ENCODE data around the gene FLOT1. TPM values are rescaled to one million over a fixed set of nuclear protein-coding genes. Genes with fewer than 3 reads are reported as not detected.

Gene FLOT1
- total and polyA plus RNA-seq, 2 of the 4 experiments (the other 2 are of a cell fraction): 96.2 to 162 TPM

GRCh38 chr6:30712441-30712945 lies 30.0 kb downstream of the FLOT1 start:
- POLR2A ChIA-PET (ENCODE audit: unreplicated experiment): no interaction called here
- H4K8ac ChIP-seq (ENCODE audit: low read depth in 2 of 2, low read length in 2 of 2): no peak overlapping the region

More at GRCh38 chr6:30712441-30712945, 30.0 kb downstream of the FLOT1 start:
- BruUV-seq (replicated peaks): no TSS peak
- Histone ChIP-seq H3K79me1 (ENCODE audit: low read depth in 1 of 2, low read length in 2 of 2) (peaks cover 11 to 25% of the 10 kb centered on the region in 2 experiments), H2BK5ac (ENCODE audit: low read depth, low read length, poor library complexity, severe bottlenecking) (no peak overlapping the region), H2BK20ac (ENCODE audit: low read depth, low read length) (no peak overlapping the region), H3K4ac (ENCODE audit: low read depth, low read length) (no peak overlapping the region), H3K9ac (ENCODE audit: low read depth, low read length) (no peak overlapping the region), H2AK5ac (ENCODE audit: low read depth, low read length) (no peak overlapping the region), H3K27me3 (ENCODE audit: control insufficient read depth, insufficient read depth, low read length) (no peaks in the 10 kb centered on the region), H2BK120ac (ENCODE audit: low read depth, low read length) (no peak overlapping the region), H3K9me3 (ENCODE audit: control insufficient read depth, insufficient read depth, low read length) (no peaks in the 10 kb centered on the region), H3K14ac (replicated peaks; ENCODE audit: low read depth, low read length) (no peak overlapping the region), H3K4me3 (ENCODE audit: insufficient read depth, low read depth, low read length) (no peak overlapping the region), H2AFZ (replicated peaks; ENCODE audit: low read length, poor library complexity) (no peak overlapping the region), H3K36me3 (ENCODE audit: control insufficient read depth, insufficient read depth, low read length) (peaks cover 26% of the 10 kb centered on the region), H4K91ac (ENCODE audit: insufficient read depth, low read depth, low read length) (no peak overlapping the region), H3K23ac (ENCODE audit: low read depth, low read length) (no peak overlapping the region), H3K18ac (ENCODE audit: low read depth, low read length) (no peak overlapping the region), H3K4me2 (ENCODE audit: low read depth, low read length) (no peak overlapping the region), H3K27ac (ENCODE audit: insufficient read depth, low read length) (no peak overlapping the region), H2BK15ac (ENCODE audit: low read depth, low read length) (no peak overlapping the region), H3K9me1 (ENCODE audit: insufficient read depth, low read length) (peaks cover 5% of the 10 kb centered on the region), H3K4me1 (ENCODE audit: control insufficient read depth, insufficient read depth, low read length) (peaks cover 4% of the 10 kb centered on the region; the same call in 1 of the 2 replicates), H2AK9ac (replicated peaks; ENCODE audit: low read depth, low read length, poor library complexity) (no peak overlapping the region), H3K56ac (ENCODE audit: extremely low read depth, insufficient read depth, low read length) (no peak overlapping the region), H4K20me1 (ENCODE audit: insufficient read depth, low read length) (no peaks in the 10 kb centered on the region), H4K5ac (ENCODE audit: low read depth, low read length) (no peak overlapping the region)
- in situ Hi-C loops (cut with MboI; ENCODE audit: low sequenced_read_pairs): no loop called here
- TF ChIP-seq MAZ (IDR thresholded peaks at IDR 0.05; ENCODE audit: borderline replicate concordance, low read depth, low read length) (no peak), BHLHE40 (IDR thresholded peaks at IDR 0.05; ENCODE audit: low read depth, low read length) (no peak), RFX5 (IDR thresholded peaks at IDR 0.05; ENCODE audit: low read depth, low read length) (no peak)
- intact Hi-C loops (cut with micrococcal nuclease): no loop called here
- DNase-seq (no peak), ATAC-seq (ENCODE audit: low read depth) (no peak)
- CTCF ChIA-PET: no interaction called here
- WGBS, 2 experiments (ENCODE audit: extremely low coverage in 2 of 2, insufficient read length in 1 of 2): 94% methylated on average over 6 of the region's 7 CpGs; no CpG with 5 or more reads in 1 of the 2 experiments
- dilution Hi-C loops (cut with HindIII; ENCODE audit: low sequenced_read_pairs, unreplicated experiment): no loop called here
